HG02840 (cell line): ENCODE data around the gene PAPSS2.
"Not testable (repeated sequence)": the region's sequence is repeated elsewhere in the genome, so short reads cannot be mapped to it uniquely, and the experiment has no call there.

Experiments
- ATAC-seq: cut with Tn5 transposase; IDR thresholded peaks from one replicate; pipeline ENCODE4 v1.9.1; 2021; ENCODE audit warnings: mild to moderate bottlenecking, moderate library complexity, moderate number of reproducible peaks; ENCODE audit not compliant: unreplicated experiment, low FRiP score

PAPSS2 gene

GRCh38 chr10:87640043-87640442 is 19.6 kb upstream of the PAPSS2 start:
- ATAC-seq: no peak

GRCh38 chr10:87642486-87642885 is 17.2 kb upstream of the PAPSS2 start:
- no peak for ATAC-seq

GRCh38 chr10:87642988-87643387 is 16.7 kb upstream of the PAPSS2 start:
- ATAC-seq: no peak

GRCh38 chr10:87643920-87644319 is 15.8 kb upstream of the PAPSS2 start:
- no peak for ATAC-seq

DNA sequence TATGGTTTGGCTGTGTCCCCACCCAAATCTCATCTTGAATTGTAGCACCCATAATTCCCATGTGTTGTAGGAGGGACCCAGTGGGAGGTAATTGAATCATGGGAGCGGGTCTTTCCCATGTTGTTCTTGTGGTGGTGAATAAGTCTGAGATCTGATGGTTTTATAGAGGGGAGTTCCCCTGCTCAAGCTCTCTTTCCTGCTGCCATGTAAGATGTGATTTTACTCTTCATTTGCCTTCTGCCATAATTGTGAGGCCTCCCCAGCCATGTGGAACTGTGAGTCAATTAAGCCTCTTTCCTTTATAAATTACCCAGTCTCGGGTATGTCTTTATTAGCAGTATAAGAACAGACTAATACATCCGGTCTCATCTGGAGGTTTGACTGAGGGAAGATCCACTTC is 15.2 kb upstream of the PAPSS2 start:
- not testable (repeated sequence) for ATAC-seq

- no peak for ATAC-seq
Measured at GRCh38 chr10:87646192-87646909, 13.3 kb upstream of the PAPSS2 start.

DNA sequence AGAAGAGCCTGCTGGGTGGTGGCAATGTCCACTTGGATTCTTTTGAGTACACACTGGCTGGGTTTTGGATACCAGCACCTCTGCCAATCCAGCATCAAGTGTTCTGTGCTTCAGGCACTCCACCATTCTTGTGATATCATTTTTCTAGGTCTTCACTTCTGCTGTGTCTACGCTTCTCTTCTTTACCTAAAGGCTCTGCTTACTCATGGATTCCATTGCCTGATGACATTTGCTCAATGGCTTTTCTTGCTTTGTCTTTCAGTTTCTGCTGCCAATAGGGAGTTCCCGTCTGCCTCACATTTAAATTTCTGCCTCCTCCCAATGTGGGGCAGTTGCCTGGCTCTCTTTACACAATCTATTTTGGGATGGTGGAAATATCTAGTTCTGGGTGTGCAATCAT is 12.7 kb upstream of the PAPSS2 start:
- no peak for ATAC-seq

GRCh38 chr10:87650838-87651589 is 8.7 kb upstream of the PAPSS2 start:
- no peak for ATAC-seq

GRCh38 chr10:87651801-87652200 is 7.9 kb upstream of the PAPSS2 start:
- no peak for ATAC-seq

GRCh38 chr10:87652261-87652660 is 7.4 kb upstream of the PAPSS2 start:
- no peak for ATAC-seq

GRCh38 chr10:87654212-87654611 is 5.5 kb upstream of the PAPSS2 start:
- no peak for ATAC-seq

GRCh38 chr10:87656431-87657072 is 3.1 kb upstream of the PAPSS2 start:
- ATAC-seq: no peak

- ATAC-seq: no peak
Measured at GRCh38 chr10:87657371-87657770, 2.3 kb upstream of the PAPSS2 start.

GRCh38 chr10:87658321-87658795 is 1.3 kb upstream of the PAPSS2 start:
- ATAC-seq: no peak

DNA sequence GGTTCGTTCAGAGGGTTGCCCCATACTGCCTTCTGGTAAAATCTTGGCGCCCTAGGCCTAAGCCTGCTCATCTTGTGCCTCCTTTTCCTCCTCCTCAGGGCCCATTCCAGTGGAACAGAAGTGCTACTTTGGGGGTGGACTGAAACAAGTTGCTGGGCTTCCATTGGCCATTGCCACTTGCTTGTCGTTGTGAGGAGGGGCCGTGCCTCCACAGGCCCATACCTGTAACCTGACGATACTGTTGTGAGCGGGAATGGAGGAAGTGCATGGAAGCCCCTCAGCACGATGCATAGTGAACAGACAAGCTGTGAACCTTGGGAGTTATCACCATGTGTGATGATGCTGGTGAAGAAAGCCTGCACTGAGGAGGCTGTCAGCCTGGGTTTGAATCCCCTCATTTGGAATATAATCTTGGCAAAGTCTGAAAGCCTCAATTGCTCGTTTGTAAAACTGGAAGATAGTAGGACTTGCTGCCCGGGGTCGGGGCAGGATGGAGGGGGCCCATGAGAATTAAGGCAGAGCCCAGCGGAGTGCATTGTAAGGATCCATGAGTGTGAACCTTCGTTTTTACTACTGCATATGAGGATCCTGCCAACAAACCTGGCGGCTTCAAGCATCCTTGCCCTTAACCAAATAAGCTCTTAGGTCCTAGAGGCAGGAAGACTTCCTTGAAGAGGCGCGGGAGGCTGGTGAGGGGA is 671 bp upstream of the PAPSS2 start:
- no peak for ATAC-seq

GRCh38 chr10:87660484-87661133 is 931 bp downstream of the PAPSS2 start:
- ATAC-seq: no peak

- no peak for ATAC-seq
Measured at GRCh38 chr10:87661861-87662785, 2.4 kb downstream of the PAPSS2 start.

GRCh38 chr10:87664276-87664701 is 4.6 kb downstream of the PAPSS2 start:
- no peak for ATAC-seq

DNA sequence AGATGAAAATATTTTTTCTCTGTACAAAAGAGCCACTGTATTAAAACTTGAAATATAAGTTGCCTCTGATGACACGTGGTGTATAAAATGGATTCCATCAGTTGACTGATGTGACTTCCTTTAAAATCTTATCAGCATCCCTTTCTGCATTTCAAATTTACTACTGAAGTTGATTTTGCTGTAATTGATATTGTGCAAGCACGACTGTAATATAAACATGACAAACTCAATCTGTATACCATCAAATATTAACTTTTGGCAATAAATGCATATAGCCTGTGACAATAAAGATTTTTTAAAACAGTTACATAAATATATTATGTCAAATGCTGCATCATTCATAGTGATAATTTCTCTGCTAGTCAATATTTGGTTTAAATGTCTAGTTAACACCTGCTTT is 7.8 kb downstream of the PAPSS2 start:
- ATAC-seq: no peak
